Neural progenitor cell (in vitro differentiated cells): ENCODE results near the gene SMTNL1.

Source experiments
- CTCF ChIP-seq: fragments of 200-600 bp; sonication (generic); IDR thresholded peaks from 2 replicates; pipeline ENCODE4 v1.5.1; 2017; ENCODE audit warnings: antibody characterized with exemption, mild to moderate bottlenecking
- EZH2 ChIP-seq: fragments of 200-600 bp; sonication (generic); IDR thresholded peaks from 2 replicates; pipeline ENCODE4 v1.6.1; 2017; ENCODE audit warnings: antibody characterized with exemption, mild to moderate bottlenecking, moderate library complexity

GRCh38 chr11:57513452-57513795 lies 24.0 kb upstream of the SMTNL1 start:
- no peak for TF ChIP-seq CTCF
- TF ChIP-seq EZH2, result no peak
